Mononuclear cell (primary cell): ENCODE data around the gene PON3. TPM values are rescaled to one million over a fixed set of nuclear protein-coding genes. Genes with fewer than 3 reads are reported as not detected.

ENCODE experiments used
- H3K27me3 ChIP-seq: 2 replicates; pipeline ENCODE4 v1.6.0; 2011; ENCODE audit warnings: low read length, control low read depth; ENCODE audit not compliant: insufficient read depth
- H3K4me1 ChIP-seq: 2 replicates; pipeline ENCODE4 v1.5.1; 2011; ENCODE audit warnings: mild to moderate bottlenecking, low read length, control low read depth; ENCODE audit not compliant: insufficient read depth
- H3K4me3 ChIP-seq: 2 replicates; pipeline ENCODE4 v1.5.1; 2011; ENCODE audit warnings: mild to moderate bottlenecking, low read length, moderate library complexity
- H3K9me3 ChIP-seq: 2 replicates; pipeline ENCODE4 v1.5.1; 2011; ENCODE audit warnings: low read depth, mild to moderate bottlenecking, control low read depth, low read length
- total RNA-seq: library from RNA; depleted of rRNA; stranded (reverse); fragments of >200 nt; gene quantifications from one replicate; pipeline ENCODE4 v1.2.3, GENCODE V29; 2012

Gene PON3
- total RNA-seq, 1 donor, result not detected

DNA sequence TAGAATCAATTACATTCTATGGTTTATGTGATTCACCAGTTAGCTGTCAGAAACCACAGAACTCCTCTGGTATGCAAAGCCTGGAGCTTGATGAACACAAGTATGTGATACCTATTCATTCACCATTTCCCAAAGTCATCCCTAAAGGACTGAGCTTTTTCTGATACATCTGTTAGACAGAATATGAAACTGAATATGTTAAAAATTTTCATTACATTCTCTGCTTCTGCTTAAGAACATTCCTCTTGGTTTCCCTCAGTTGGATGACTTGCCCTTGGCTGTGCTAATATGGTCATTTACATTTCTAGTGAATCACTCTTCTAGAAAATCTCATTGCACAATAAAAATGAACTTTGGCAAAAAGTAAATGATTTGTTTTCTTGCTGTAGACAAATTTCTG lies 61.1 kb downstream of the PON3 start:
- Histone ChIP-seq H3K4me1 (no peaks in the 10 kb centered on the region), H3K27me3 (no peaks in the 10 kb centered on the region), H3K9me3 (no peaks in the 10 kb centered on the region), H3K4me3 (no peak overlapping the region)

DNA sequence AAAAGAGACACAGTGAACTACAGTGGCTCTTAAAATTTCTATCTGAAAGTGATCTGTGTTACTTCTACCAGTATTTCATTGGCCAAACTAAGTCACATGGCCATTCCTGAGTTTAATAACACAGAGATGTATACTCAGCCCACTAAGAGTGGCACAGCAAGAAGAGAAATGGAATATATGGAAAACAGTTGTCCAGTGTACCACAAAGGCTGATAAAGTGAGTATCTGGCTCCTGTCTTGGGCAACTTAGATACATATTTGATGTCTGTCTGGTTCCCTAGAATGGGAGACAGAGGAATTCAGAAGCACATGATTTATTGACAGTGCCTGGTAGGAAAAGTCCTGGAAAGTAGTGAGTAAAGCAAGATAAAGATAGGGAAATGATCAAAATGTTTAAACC lies 61.7 kb downstream of the PON3 start:
- Histone ChIP-seq H3K9me3 (no peaks in the 10 kb centered on the region), H3K27me3 (no peaks in the 10 kb centered on the region), H3K4me3 (no peak overlapping the region), H3K4me1 (no peaks in the 10 kb centered on the region)

DNA sequence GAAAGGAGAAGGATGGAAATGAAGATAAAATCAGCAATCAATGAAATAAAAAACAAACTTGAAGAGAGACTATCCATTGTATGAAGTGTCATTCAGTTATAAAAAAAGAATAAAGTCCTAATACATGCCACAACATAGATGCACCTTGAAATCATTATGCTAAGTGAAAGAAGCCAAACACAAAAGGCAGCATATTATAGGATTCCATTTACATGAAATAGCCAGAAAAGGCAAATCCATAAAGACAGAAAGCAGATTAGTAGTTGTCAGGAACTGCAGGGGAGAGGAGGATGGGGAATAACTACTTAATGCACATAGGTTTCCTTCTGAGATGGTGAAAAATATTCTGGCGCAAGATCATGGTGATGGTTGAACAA lies 65.2 kb downstream of the PON3 start:
- Histone ChIP-seq H3K27me3 (no peaks in the 10 kb centered on the region), H3K4me3 (no peak overlapping the region), H3K4me1 (no peaks in the 10 kb centered on the region), H3K9me3 (no peaks in the 10 kb centered on the region)

DNA sequence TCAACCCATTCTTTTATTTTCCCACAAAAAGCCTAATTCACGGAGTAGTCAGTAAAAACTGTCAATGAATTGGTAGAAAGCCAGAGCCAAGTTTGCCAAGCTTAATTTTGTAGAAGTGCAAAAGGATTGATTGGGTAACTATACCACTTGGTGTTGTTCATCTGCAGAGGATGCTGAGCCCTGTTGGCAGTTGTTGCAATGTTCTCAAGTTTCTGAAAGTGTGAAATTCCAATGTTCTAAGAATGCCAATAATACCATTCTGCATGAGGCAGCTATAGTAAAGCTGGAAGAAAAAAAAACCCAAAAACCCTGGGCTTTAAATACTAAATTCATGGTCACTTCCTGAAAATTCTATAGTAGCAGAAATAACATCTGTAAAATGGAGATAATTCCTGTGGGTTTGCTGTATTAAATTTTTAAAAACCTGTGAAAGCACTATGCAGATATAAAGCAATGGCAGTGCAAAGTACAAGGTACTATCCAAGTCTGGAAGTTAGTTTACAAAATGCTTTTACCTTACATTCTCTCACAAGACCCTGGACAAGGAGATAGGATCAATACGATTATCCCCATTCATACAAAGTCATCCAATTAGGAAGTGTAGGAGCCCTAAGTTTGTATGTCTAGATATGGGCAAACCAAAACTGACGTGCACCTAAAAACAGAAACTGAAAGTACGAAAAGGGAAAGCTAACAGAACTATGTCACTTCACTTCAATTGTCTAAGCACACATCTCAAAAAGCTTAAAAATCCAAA lies 65.8 kb downstream of the PON3 start:
- no peaks in the 10 kb centered on the region for H3K9me3 ChIP-seq
- H3K4me3 ChIP-seq, result no peak overlapping the region
- H3K4me1 ChIP-seq, result no peaks in the 10 kb centered on the region
- no peaks in the 10 kb centered on the region for H3K27me3 ChIP-seq

DNA sequence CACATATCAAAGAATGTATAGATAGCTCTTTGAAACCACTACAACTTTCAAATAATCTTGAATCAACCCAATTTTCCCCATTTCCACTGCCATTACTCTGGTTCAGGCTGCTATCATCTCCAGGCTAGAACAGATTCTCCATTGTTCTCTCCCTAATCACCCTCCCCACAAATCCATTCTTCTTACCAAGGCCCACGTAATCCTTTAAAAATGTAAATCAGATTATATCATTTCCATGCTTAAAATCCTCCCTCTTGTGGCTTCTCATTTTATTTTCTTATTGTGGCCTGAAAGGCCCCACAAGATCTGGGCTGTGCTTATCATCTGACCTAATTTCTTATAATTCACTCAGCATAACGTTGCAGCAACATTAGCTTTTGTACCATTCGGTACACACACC lies 68.8 kb downstream of the PON3 start:
- H3K4me3 ChIP-seq, result no peak overlapping the region

DNA sequence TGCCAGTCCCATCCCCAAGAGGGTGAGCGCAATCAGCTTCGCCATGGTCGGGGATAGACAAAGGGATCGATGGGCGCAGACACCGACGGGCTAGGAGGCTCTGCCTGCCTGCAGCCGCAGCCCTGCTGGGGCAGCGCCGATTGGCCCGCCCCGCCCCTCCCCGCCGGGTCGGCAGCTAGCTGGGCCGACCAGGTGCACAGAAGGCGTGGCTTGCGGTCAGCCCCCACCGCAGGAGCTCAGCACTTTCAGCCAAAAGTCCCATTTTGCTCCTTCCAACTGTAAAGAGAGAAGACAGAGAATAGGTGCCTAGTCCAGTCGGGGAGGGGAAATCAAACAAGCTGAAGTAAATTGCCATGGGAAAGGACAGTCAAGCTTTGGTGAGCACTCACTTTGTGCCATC lies 71.7 kb downstream of the PON3 start, which contains the start of gene PON1:
Gene PON1, minus strand, starts transcription at position 102 of the 400 bp plus-strand sequence. Its CDS starts 57 bp downstream, at position 45.
- no peaks in the 10 kb centered on the region for H3K9me3 ChIP-seq
- H3K4me1 ChIP-seq, result no peaks in the 10 kb centered on the region
- H3K4me3 ChIP-seq, result no peak within 1 kb of the TSS
- H3K27me3 ChIP-seq, result no peaks in the 10 kb centered on the region

More for the DNA sequence above, 68.8 kb downstream of the PON3 start:
- Histone ChIP-seq H3K4me1 (no peaks in the 10 kb centered on the region), H3K27me3 (no peaks in the 10 kb centered on the region), H3K9me3 (no peaks in the 10 kb centered on the region)

DNA sequence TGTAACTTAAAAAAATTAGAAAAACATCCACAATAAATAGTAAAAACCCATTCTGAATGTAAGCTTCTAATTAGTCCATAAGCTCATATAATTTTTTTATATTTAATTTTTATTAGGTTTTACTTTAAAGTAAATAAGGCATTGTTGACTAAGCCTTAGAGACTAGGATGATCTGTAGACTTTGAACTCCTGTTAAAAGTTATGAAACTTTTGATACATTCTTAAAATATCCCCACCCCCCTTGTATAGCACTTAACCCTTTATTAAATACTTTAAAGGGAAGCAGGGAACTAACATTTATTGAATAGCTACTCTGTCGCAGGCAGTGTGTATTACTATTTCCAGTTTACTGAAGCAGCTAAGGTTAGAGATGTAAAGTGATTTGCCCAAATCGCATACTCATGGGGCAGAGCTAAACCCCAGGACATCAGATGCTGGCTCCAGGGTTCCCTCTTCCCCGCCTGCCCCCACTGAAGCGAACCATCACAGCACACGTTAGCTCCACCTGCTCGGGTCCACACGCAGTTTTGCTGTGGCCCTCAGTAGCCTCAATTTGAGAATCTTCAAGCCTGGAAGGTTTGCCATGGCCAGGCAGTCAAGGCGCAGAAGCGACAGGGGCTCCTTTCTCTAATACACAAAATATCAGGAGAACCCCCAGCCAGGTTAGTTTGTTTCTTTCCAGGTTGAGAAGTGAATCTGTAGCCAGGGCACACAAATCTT lies 72.6 kb downstream of the PON3 start:
- Histone ChIP-seq H3K4me3 (no peak overlapping the region), H3K9me3 (no peaks in the 10 kb centered on the region), H3K27me3 (no peaks in the 10 kb centered on the region), H3K4me1 (no peaks in the 10 kb centered on the region)

DNA sequence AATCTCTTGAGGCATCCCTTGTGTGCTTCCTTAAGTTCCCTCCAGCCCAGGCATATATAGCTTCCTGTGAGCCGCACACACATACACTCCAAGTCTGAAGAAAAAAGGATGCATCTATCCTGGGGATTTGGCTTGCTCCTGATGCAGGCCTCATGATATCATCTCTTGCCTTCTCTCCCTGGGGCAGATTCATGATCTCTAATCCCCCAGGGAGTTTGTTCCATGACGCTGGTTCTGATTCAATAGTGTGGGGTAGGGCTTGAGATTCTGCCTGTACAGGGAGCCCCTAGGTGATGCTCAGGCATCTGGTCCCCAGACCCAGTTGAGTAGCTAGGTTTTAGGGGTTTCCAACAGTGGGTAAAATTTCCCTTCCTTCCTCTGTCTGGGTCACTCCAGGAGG lies 73.3 kb downstream of the PON3 start:
- H3K9me3 ChIP-seq, result no peaks in the 10 kb centered on the region
- no peaks in the 10 kb centered on the region for H3K4me1 ChIP-seq
- H3K4me3 ChIP-seq, result no peak overlapping the region
- no peaks in the 10 kb centered on the region for H3K27me3 ChIP-seq

DNA sequence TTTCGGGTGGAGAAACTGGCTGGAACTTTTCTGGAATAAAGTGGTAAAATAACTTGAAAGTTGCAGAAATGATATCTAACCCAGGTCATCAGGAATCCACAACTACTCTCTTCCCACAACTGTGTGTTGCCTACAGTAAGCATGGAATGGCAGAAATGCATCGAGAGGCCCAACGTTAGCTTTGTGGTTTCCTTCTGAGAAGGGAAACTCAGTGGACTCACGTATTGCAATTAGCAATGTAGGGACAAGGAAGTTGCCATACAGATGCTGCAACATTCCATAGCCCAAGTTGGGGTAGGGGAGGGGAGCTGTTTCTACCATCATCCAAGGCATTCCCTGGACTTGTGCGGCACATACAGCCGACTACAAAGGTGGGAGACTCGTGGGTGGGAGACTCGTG lies 73.8 kb downstream of the PON3 start:
- no peaks in the 10 kb centered on the region for H3K9me3 ChIP-seq
- no peaks in the 10 kb centered on the region for H3K27me3 ChIP-seq
- H3K4me3 ChIP-seq, result no peak overlapping the region
- H3K4me1 ChIP-seq, result no peaks in the 10 kb centered on the region

DNA sequence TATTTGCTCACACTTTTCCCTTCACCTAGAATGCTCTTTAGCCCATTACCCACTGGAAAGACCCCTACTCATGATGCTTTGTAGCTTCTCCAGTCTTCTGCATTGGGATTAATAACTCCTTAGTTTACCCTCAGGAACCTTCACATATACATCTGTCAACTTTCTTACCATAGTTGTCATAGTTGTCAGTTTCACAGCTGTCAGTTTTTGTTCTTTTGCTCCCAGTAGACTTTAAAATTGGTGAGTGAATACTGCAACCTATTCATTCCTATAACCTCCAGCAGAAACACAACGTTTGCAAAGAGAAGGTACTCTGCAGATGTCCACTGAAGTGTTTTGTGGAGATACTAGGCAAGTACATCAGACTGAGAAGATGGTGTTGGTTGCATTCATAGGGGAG lies 74.5 kb downstream of the PON3 start:
- H3K4me3 ChIP-seq, result no peak overlapping the region
- H3K9me3 ChIP-seq, result no peaks in the 10 kb centered on the region
- no peaks in the 10 kb centered on the region for H3K4me1 ChIP-seq
- no peaks in the 10 kb centered on the region for H3K27me3 ChIP-seq

DNA sequence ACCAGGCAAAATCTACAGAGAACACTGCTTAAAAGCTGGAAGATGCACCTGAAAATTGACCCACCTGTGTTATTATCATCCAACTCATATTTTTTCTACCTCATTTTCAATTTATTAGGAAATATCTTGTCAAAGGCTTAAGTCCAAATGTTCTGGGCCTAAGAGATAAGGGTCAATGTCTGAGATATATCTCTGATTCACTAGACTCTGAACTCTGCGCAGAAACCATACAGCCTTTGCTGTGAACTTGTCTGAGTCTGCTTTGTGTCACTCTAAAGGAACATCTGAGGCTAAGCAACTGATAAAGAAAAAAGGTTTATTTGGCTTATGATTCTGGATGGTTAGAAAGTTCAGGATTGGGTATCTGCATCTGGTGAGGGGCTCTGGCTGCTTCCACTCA lies 75.5 kb downstream of the PON3 start:
- Histone ChIP-seq H3K4me3 (no peak overlapping the region), H3K27me3 (no peaks in the 10 kb centered on the region), H3K4me1 (no peaks in the 10 kb centered on the region), H3K9me3 (no peaks in the 10 kb centered on the region)

DNA sequence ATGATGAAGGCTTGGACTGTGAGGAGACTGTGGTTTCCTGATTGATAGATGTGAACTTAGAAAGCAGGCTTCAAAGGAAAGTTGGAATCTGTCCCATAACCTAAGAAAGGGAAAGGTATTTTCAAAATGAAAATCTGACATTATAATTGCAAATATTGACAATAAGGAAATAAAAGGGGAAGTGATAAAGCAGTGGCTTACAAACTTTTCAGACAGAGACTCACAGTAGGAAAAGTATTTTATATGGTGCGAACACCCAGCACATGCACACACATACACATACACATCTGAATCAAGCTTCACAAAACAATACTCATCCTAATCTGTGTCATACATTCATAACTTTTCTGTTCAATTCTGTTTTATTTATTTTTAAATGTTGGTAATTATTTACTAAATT lies 76.6 kb downstream of the PON3 start:
- H3K4me3 ChIP-seq, result no peak overlapping the region
- H3K27me3 ChIP-seq, result no peaks in the 10 kb centered on the region
- no peaks in the 10 kb centered on the region for H3K9me3 ChIP-seq
- no peaks in the 10 kb centered on the region for H3K4me1 ChIP-seq

DNA sequence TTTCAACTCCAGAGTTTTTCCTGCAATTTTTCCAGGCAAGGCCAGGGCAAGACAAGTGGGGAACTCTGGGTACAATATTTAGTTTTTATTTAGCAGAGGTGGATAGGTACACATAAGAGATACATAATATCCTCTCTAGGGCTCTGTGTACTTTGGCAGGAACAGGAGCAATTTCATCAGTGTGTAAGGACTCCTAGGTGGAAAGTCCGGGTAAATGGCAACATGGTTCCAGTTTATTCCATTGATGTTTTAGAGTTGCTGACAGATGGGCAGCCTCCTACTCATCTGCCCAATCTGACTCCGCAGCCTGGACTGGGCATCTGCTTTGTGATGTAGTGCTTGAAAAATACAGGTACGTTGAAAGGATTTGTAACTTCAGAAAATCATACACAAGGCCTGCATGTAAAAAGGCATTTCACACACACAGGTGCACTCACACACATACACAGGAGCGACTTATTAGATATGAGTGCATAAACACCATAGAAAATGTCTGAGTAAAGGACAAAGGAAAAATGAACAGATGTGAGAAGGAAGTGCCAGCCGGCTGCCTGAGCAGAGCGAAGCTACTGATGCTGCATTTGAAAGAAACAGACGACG lies 77.6 kb downstream of the PON3 start:
- Histone ChIP-seq H3K4me3 (no peak overlapping the region), H3K9me3 (no peaks in the 10 kb centered on the region), H3K4me1 (no peaks in the 10 kb centered on the region), H3K27me3 (no peaks in the 10 kb centered on the region)

DNA sequence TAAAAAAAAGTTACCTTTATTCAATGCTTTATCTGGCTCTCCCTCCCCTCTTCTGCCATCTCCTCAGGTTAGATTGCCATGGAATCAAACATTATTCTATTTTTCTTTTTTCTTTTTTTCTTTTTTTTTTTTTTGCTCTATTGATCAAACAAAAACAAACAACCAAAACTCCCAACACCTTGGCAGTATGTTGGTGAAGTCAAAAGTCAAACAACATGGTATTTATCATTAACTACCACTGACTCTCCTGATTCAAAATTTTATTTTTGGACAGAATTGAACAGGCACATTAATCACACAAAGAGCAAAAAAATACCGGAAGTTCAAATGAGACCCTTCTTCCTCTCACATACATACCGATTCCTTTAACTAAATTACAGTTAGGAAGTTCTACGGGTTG lies 78.2 kb downstream of the PON3 start:
- Histone ChIP-seq H3K4me3 (no peak overlapping the region), H3K27me3 (no peaks in the 10 kb centered on the region), H3K4me1 (no peaks in the 10 kb centered on the region), H3K9me3 (no peaks in the 10 kb centered on the region)

DNA sequence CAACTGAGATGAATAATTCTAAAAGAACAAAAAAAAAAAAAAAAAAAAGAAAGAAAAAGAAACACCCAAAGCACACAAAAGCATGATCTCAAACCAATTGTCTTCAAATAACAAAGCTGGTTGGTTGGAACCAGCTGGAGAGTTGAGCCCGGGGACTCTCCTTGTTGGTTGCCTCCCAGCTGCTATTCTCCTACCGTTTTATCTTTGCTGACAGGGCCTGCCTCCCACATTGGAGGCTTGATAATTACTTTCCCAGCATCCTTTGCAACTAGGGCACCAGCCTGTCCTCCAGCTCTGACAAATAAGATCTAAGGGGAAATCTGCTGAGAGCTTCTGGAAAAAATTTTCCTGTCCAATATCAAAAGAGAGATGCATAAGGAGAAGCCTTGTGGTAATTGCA lies 78.6 kb downstream of the PON3 start:
- no peaks in the 10 kb centered on the region for H3K4me1 ChIP-seq
- H3K4me3 ChIP-seq, result no peak overlapping the region
- no peaks in the 10 kb centered on the region for H3K27me3 ChIP-seq
- H3K9me3 ChIP-seq, result no peaks in the 10 kb centered on the region
